ENCODE measurements around the gene MXRA7.

- TF ChIP-seq POLR2AphosphoS5 (IDR thresholded peaks at IDR 0.05) = no peak
- TF ChIP-seq POLR2A (IDR thresholded peaks at IDR 0.05) = no peak
These were observed 44.5 kb upstream of the MXRA7 start for GRCh38 chr17:76755285-76755684.

Data from stomach (tissue), 4 donors.